Fibroblast of mammary gland (primary cell): ENCODE results near the gene AOX1.
A peak's percentile ranks its signal among the peaks of the same experiment; 100 is the strongest.

Source experiments
- DNase-seq: peaks from one replicate; pipeline ENCODE4 v3.0.0-alpha.2; 2010; ENCODE audit warnings: low read depth
- H3K4me3 ChIP-seq: 2 replicates; pipeline ENCODE4 v1.5.1; 2011; ENCODE audit warnings: low read depth, mild to moderate bottlenecking, low read length, moderate library complexity; ENCODE audit not compliant: control insufficient read depth
- CTCF ChIP-seq: conservative IDR thresholded peaks from 2 replicates; pipeline ENCODE4 v1.5.1; 2011; ENCODE audit warnings: low read depth, low read length, inconsistent platforms; ENCODE audit not compliant: control insufficient read depth, insufficient read depth

AOX1 gene

GRCh38 chr2:200702646-200703118, 116.9 kb downstream of the AOX1 start:
- no peak for DNase-seq
- TF ChIP-seq CTCF: no peak
- no peak overlapping the region for H3K4me3 ChIP-seq

GRCh38 chr2:200703127-200703925, 117.5 kb downstream of the AOX1 start:
- DNase-seq: peak; percentile 81
- TF ChIP-seq CTCF: peak; percentile 64
- H3K4me3 ChIP-seq: no peak overlapping the region

GRCh38 chr2:200703926-200704637, 118.3 kb downstream of the AOX1 start:
- no peak for TF ChIP-seq CTCF
- H3K4me3 ChIP-seq: no peak overlapping the region
- no peak for DNase-seq

- no peak overlapping the region for H3K4me3 ChIP-seq
- DNase-seq: peak; percentile 33
- peak; percentile 39 for TF ChIP-seq CTCF
Measured at GRCh38 chr2:200705305-200706041, 119.7 kb downstream of the AOX1 start.

- no peak for TF ChIP-seq CTCF
- no peak for DNase-seq
- no peak overlapping the region for H3K4me3 ChIP-seq
Measured at GRCh38 chr2:200708943-200709342, 123.1 kb downstream of the AOX1 start.

GRCh38 chr2:200713003-200713703, 127.3 kb downstream of the AOX1 start:
- DNase-seq: peak; percentile 94
- peak; percentile 93 for TF ChIP-seq CTCF
- peak overlapping the region; percentile 47 for H3K4me3 ChIP-seq
